Nephron (organoid): ENCODE data around the gene GLIPR2.

Experiments used
- H3K27ac Mint-ChIP-seq, 3 experiments: 2 replicates each; pipeline ENCODE4 v1.8.0; 2020; ENCODE audit warnings: mixed read lengths in 3 of 3, mild to moderate bottlenecking in 2 of 3, moderate library complexity in 1 of 3
- H3K27me3 Mint-ChIP-seq: 2 replicates; pipeline ENCODE4 v1.8.0; 2021; ENCODE audit warnings: low read depth, mild to moderate bottlenecking, moderate library complexity, mixed read lengths
- H3K36me3 Mint-ChIP-seq: 2 replicates; pipeline ENCODE4 v1.8.0; 2020; ENCODE audit warnings: low read depth, mixed read lengths
- H3K4me1 Mint-ChIP-seq: 2 replicates; pipeline ENCODE4 v1.8.0; 2020; ENCODE audit warnings: mixed read lengths
- H3K4me3 Mint-ChIP-seq, 3 experiments: 2 replicates each; pipeline ENCODE4 v1.8.0; 2020; ENCODE audit warnings: mild to moderate bottlenecking in 3 of 3, mixed read lengths in 3 of 3, moderate library complexity in 2 of 3
- H3K9me3 Mint-ChIP-seq: 2 replicates; pipeline ENCODE4 v1.8.0; 2020; ENCODE audit warnings: mixed read lengths
- CTCF ChIP-seq, 3 experiments: fragments of 200-600 bp; sonication (generic); IDR thresholded peaks; one replicate each; pipeline ENCODE4 v1.5.0; 2021; ENCODE audit warnings: antibody characterized with exemption in 3 of 3; ENCODE audit not compliant: unreplicated experiment in 3 of 3

Gene GLIPR2

GRCh38 chr9:36118201-36118600, 18.3 kb upstream of the GLIPR2 start:
- H3K4me1 Mint-ChIP-seq, result no peaks in the 10 kb centered on the region
- H3K4me3 Mint-ChIP-seq, result no peak overlapping the region

GRCh38 chr9:36118706-36119105, 17.8 kb upstream of the GLIPR2 start:
- Mint-ChIP-seq H3K27me3 (no peaks in the 10 kb centered on the region), H3K36me3 (peaks cover 30% of the 10 kb centered on the region), H3K27ac (no peak overlapping the region), H3K9me3 (no peaks in the 10 kb centered on the region), H3K4me3 (no peak overlapping the region), H3K4me1 (no peaks in the 10 kb centered on the region)
- no peak for TF ChIP-seq CTCF (IDR thresholded peaks at IDR 0.05; ENCODE audit: unreplicated experiment in 3 of 3)

More at GRCh38 chr9:36118201-36118600, 18.3 kb upstream of the GLIPR2 start:
- no peak for TF ChIP-seq CTCF (IDR thresholded peaks at IDR 0.05; ENCODE audit: unreplicated experiment in 3 of 3)
- Mint-ChIP-seq H3K9me3 (no peaks in the 10 kb centered on the region), H3K36me3 (peaks cover 30% of the 10 kb centered on the region), H3K27me3 (no peaks in the 10 kb centered on the region), H3K27ac (no peak overlapping the region)

GRCh38 chr9:36119476-36119875, 17.1 kb upstream of the GLIPR2 start:
- Mint-ChIP-seq H3K27me3 (no peaks in the 10 kb centered on the region), H3K36me3 (peaks cover 30% of the 10 kb centered on the region), H3K4me1 (no peaks in the 10 kb centered on the region), H3K27ac (no peak overlapping the region), H3K4me3 (no peak overlapping the region), H3K9me3 (no peaks in the 10 kb centered on the region)
- no peak for TF ChIP-seq CTCF (IDR thresholded peaks at IDR 0.05; ENCODE audit: unreplicated experiment in 3 of 3)

- no peak overlapping the region for H3K4me3 Mint-ChIP-seq
- H3K27me3 Mint-ChIP-seq, result no peaks in the 10 kb centered on the region
- H3K27ac Mint-ChIP-seq, result no peak overlapping the region
- H3K36me3 Mint-ChIP-seq, result peaks cover 30% of the 10 kb centered on the region
- no peaks in the 10 kb centered on the region for H3K4me1 Mint-ChIP-seq
- TF ChIP-seq CTCF (IDR thresholded peaks at IDR 0.05; ENCODE audit: unreplicated experiment in 3 of 3), result no peak
- no peaks in the 10 kb centered on the region for H3K9me3 Mint-ChIP-seq
Measured at GRCh38 chr9:36120705-36121104, 15.8 kb upstream of the GLIPR2 start.

- no peaks in the 10 kb centered on the region for H3K9me3 Mint-ChIP-seq
- no peak for TF ChIP-seq CTCF (IDR thresholded peaks at IDR 0.05; ENCODE audit: unreplicated experiment in 3 of 3)
- no peak overlapping the region for H3K4me3 Mint-ChIP-seq
- H3K27ac Mint-ChIP-seq, result no peak overlapping the region
- no peaks in the 10 kb centered on the region for H3K4me1 Mint-ChIP-seq
- H3K27me3 Mint-ChIP-seq, result no peaks in the 10 kb centered on the region
- peaks cover 30% of the 10 kb centered on the region for H3K36me3 Mint-ChIP-seq
Measured at GRCh38 chr9:36121971-36122370, 14.6 kb upstream of the GLIPR2 start.

- no peaks in the 10 kb centered on the region for H3K4me1 Mint-ChIP-seq
- no peak overlapping the region for H3K27ac Mint-ChIP-seq
- no peaks in the 10 kb centered on the region for H3K9me3 Mint-ChIP-seq
- no peaks in the 10 kb centered on the region for H3K27me3 Mint-ChIP-seq
- H3K4me3 Mint-ChIP-seq, result no peak overlapping the region
- no peak for TF ChIP-seq CTCF (IDR thresholded peaks at IDR 0.05; ENCODE audit: unreplicated experiment in 3 of 3)
- H3K36me3 Mint-ChIP-seq, result peaks cover 21% of the 10 kb centered on the region
Measured at GRCh38 chr9:36123515-36123914, 13.0 kb upstream of the GLIPR2 start.
